ENCODE data around the gene MARK2.

GRCh38 chr11:63872800-63873197 is 33.9 kb downstream of the MARK2 start:
- TF ChIP-seq, protein P1, sequence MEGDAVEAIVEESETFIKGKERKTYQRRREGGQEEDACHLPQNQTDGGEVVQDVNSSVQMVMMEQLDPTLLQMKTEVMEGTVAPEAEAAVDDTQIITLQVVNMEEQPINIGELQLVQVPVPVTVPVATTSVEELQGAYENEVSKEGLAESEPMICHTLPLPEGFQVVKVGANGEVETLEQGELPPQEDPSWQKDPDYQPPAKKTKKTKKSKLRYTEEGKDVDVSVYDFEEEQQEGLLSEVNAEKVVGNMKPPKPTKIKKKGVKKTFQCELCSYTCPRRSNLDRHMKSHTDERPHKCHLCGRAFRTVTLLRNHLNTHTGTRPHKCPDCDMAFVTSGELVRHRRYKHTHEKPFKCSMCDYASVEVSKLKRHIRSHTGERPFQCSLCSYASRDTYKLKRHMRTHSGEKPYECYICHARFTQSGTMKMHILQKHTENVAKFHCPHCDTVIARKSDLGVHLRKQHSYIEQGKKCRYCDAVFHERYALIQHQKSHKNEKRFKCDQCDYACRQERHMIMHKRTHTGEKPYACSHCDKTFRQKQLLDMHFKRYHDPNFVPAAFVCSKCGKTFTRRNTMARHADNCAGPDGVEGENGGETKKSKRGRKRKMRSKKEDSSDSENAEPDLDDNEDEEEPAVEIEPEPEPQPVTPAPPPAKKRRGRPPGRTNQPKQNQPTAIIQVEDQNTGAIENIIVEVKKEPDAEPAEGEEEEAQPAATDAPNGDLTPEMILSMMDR (IDR thresholded peaks at IDR 0.05): no peak
- TF ChIP-seq EZH2phosphoT487 (IDR thresholded peaks at IDR 0.05): no peak
